ENCODE data around the gene CCSER1.

Gene CCSER1

GRCh38 chr4:90127223-90127705, at the start of gene CCSER1:
CCSER1 (plus strand) TSS chr4:90127394.
- peak; percentile 7 for DNase-seq (ENCODE audit: low spot score)

DNA sequence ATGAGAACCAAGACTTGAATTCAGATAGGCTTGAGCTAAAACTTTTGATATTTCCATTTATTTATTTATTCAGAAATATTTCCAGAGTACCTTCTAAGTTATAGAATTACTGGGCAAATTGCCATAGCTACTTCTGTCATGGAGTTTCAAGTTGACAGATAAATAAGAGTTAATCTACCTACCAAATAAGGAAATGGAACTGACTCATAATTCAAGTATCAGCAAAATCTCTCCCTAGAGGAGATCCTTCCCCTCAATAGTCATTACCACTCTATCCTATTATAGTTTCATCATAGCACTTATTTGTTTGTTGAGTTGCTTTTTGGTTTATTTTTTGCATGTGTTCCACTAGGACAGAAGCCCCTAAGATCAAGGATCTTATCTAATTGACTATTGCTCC, 48.8 kb upstream of the CCSER1 start:
- no peak for DNase-seq (ENCODE audit: low spot score)

DNA sequence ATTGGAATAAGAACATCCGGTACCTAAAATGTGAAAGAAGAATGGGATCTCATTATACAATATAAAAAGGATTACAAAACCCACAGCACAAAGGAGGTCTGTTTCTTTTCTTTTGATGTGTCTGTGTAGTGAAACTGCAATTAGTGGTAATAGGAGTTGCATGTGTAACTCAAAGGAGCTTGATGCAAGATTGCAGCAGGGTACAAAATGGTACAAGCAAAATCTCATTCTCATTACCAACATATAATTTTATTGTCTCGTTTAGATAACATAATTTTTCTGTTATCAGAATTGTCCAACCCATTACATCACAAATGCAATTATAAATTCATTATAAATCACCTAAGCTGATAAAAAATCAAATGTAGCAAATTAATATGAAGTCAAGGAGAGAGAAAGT, 47.1 kb upstream of the CCSER1 start:
- no peak for DNase-seq (ENCODE audit: low spot score)

GRCh38 chr4:90081432-90082144, 45.6 kb upstream of the CCSER1 start:
- DNase-seq (ENCODE audit: low spot score) = no peak

- DNase-seq (ENCODE audit: low spot score) = no peak
Measured at GRCh38 chr4:90082449-90082848, 44.7 kb upstream of the CCSER1 start.

- no peak for DNase-seq (ENCODE audit: low spot score)
Measured at GRCh38 chr4:90084277-90084966, 42.8 kb upstream of the CCSER1 start.

DNA sequence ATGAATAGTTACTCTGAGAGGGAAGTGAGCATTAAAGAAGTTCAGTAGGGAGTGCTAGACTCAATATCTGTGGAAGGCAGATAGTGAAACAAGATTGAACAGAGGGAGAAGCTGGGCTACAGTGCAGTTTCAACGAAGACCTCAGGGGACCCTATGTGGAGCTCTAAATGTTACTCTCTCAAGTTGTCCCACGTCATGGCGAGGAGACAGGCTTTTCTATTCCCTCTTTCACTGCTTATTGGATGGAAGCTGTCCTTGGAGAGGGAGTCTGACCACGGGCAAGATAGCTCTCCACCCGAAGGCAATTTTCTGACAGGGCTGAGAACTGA, 42.3 kb upstream of the CCSER1 start:
- no peak for DNase-seq (ENCODE audit: low spot score)

GRCh38 chr4:90093526-90093925, 33.7 kb upstream of the CCSER1 start:
- no peak for DNase-seq (ENCODE audit: low spot score)

DNA sequence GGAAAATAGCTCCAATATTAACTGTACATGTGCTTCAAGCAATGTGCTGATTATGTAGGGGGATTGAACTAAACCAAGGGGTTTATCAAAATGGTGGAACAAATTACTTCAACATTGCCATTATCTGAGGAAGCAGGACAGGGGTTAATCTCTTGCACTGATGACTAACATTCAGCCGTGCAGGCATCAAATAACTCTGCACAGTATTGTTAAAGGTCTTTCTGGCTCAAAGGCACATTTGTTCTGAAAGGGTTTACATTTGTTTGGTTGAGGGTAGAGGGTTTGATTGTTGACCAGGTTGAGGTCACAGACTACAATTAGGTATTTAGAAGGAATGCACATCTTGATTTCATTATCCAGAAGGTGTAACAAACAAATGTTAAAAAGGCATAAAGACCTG, 32.2 kb upstream of the CCSER1 start:
- no peak for DNase-seq (ENCODE audit: low spot score)

DNA sequence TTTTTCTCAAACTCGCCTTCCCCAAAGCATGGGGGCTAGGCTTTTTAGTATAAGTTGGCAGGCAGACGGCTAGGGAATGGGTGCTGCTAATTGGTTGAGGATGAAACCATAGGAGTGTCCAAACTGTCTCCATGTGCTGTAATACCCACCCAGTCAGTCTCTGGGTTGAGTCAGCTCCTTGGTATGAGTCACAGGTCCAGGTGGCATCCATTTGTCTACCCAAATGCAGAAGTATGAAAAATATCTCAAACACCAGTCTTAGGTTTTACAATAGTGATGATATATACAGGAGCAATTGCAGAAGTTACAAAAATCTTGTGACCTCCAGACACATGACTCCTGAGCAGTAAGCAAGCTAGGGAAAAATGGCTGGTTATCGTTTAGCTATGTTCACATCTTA, 27.4 kb upstream of the CCSER1 start:
- DNase-seq (ENCODE audit: low spot score) = no peak

DNA sequence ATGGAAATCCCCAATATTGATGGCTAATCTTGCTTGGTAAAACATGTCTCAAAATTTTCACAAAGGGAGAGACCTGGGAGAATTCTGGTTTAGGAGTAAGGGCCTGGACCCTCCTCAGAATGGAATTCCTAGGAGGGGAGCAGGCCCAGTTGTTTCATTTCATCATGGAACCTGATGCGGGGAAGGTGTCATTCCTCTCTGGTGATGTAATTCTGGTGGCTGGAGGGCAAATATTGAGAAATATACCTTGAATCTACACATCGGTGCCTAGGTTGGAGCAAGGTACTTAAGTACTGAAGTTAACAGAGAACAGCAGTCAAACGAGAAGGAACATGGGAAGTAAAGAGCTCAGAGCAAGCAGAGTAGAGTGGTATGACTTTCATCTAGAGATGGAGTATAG, 23.2 kb upstream of the CCSER1 start:
- no peak for DNase-seq (ENCODE audit: low spot score)

DNA sequence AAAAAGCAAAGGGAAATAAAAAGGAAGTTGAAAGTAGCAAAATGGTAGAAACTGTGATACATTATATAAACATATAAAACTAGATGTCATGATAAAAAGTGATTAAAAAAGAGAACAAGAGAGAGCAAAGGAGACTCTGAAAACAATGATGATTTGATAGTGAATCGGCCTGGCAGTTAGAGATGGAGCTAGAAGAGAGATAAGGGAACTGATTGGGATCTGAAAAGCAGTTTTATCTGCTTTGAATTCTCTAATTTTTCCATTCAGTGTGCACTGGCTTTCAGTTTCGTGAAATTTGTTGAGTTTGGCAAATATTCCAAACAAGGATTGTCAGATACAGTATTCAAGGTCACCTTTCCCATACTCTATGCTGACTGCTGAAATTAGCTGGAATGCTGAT, 21.9 kb upstream of the CCSER1 start:
- DNase-seq (ENCODE audit: low spot score) = no peak

DNA sequence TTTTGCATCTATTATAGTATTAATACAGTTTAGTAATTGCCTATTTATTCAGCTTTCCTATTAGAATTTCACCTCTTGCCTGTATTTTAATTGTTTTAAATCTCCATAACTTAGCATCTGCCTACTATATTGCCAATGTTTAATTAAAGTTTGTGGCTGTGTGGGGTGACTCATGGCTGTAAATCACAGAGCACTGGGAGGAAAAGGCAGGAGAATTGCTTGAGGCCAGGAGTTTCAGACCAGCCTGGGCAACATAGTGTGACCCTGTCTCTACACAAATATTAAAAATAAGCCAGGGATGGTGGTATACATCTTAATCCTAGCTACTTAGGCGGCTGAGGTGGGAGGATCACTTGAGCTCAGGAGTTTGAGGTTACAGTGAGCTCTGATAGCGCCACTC, 14.5 kb upstream of the CCSER1 start:
- DNase-seq (ENCODE audit: low spot score) = no peak

- DNase-seq (ENCODE audit: low spot score) = no peak
Measured at GRCh38 chr4:90113881-90114457, 13.2 kb upstream of the CCSER1 start.

GRCh38 chr4:90118527-90119195, 8.5 kb upstream of the CCSER1 start:
- no peak for DNase-seq (ENCODE audit: low spot score)

DNA sequence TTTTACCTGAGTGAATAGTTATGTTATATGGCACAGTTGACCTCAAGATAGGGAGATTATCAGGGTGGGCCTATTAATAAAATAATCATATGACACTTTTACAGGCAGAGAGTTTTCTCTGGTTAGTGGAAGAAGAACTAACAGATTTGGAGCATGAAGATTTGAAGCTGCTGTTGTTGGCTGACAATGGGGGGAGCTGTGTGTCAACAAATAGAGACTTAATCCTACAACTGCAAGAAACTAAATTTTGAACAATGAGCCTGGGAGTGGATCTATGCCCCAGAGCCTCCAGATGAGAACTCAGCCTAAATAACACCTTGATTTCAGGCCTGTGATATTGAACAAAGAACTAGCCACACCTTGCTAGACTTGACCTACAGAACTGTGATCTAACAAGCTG, 7.2 kb upstream of the CCSER1 start:
- DNase-seq (ENCODE audit: low spot score) = no peak

- no peak for DNase-seq (ENCODE audit: low spot score)
Measured at GRCh38 chr4:90120815-90121214, 6.4 kb upstream of the CCSER1 start.

GRCh38 chr4:90121676-90122354, 5.4 kb upstream of the CCSER1 start:
- DNase-seq (ENCODE audit: low spot score) = no peak

GRCh38 chr4:90122355-90122748, 4.8 kb upstream of the CCSER1 start:
- DNase-seq (ENCODE audit: low spot score) = no peak

GRCh38 chr4:90124276-90124675, 2.9 kb upstream of the CCSER1 start:
- no peak for DNase-seq (ENCODE audit: low spot score)

- DNase-seq (ENCODE audit: low spot score) = no peak
Measured at GRCh38 chr4:90126805-90127204, 389 bp upstream of the CCSER1 start.

GRCh38 chr4:90127706-90128345, 632 bp downstream of the CCSER1 start:
- no peak for DNase-seq (ENCODE audit: low spot score)
